SU-DHL-6 (cell line): ENCODE measurements around the gene DISP3.

ENCODE experiments used
- H2AFZ ChIP-seq: fragments of 200-600 bp; sonication (generic); 2 replicates; pipeline ENCODE4 v1.6.1; 2014; ENCODE audit warnings: low read depth, mild to moderate bottlenecking, moderate library complexity, mixed read lengths, antibody characterized with exemption, low read length; ENCODE audit not compliant: severe bottlenecking
- H3F3A ChIP-seq: fragments of 200-600 bp; shearing (Covaris generic); 2 replicates; pipeline ENCODE4 v1.6.0; 2016; ENCODE audit warnings: antibody characterized with exemption, mild to moderate bottlenecking; ENCODE audit not compliant: insufficient read depth
- H3K27ac ChIP-seq: fragments of 200-600 bp; sonication (generic); 2 replicates; pipeline ENCODE4 v1.5.1; 2016; ENCODE audit warnings: low read depth, mild to moderate bottlenecking, low read length, moderate library complexity, mixed read lengths
- H3K27me3 ChIP-seq: fragments of 200-600 bp; sonication (generic), shearing (Covaris generic); 2 replicates; pipeline ENCODE4 v1.6.0; 2014; ENCODE audit warnings: mild to moderate bottlenecking, low read length
- H3K36me3 ChIP-seq: fragments of 200-600 bp; sonication (generic); 2 replicates; pipeline ENCODE4 v1.6.1; 2014; ENCODE audit warnings: mild to moderate bottlenecking, low read length, mixed read lengths
- H3K4me2 ChIP-seq: fragments of 300-600, 200-600 bp; shearing (Covaris generic), sonication (generic); 2 replicates; pipeline ENCODE4 v1.6.0; 2014; ENCODE audit warnings: low read length, low read depth, mild to moderate bottlenecking; ENCODE audit not compliant: poor library complexity, severe bottlenecking
- H3K4me3 ChIP-seq: fragments of 200-600 bp; sonication (generic); 2 replicates; pipeline ENCODE4 v1.5.1; 2014; ENCODE audit warnings: antibody characterized with exemption, low read length, mild to moderate bottlenecking, mixed read lengths; ENCODE audit not compliant: insufficient read depth, poor library complexity, severe bottlenecking
- H3K79me2 ChIP-seq: fragments of 200-600 bp; sonication (generic); 2 replicates; pipeline ENCODE4 v1.6.1; 2014; ENCODE audit warnings: mild to moderate bottlenecking, low read length, moderate library complexity; ENCODE audit not compliant: insufficient read depth
- H3K9ac ChIP-seq: fragments of 200-600 bp; sonication (generic); 2 replicates; pipeline ENCODE4 v1.7.0; 2014; ENCODE audit warnings: mild to moderate bottlenecking, low read length
- H3K9me2 ChIP-seq: fragments of 200-600 bp; sonication (generic); replicated peaks from 2 replicates; pipeline ENCODE4 v1.6.1; 2014; ENCODE audit warnings: low read length; ENCODE audit not compliant: insufficient read depth
- H3K9me3 ChIP-seq: fragments of 200-600 bp; sonication (generic); 2 replicates; pipeline ENCODE4 v1.6.1; 2014; ENCODE audit warnings: low read length, mixed read lengths; ENCODE audit not compliant: insufficient read depth
- H4K20me1 ChIP-seq: fragments of 200-600 bp; sonication (generic); 2 replicates; pipeline ENCODE4 v1.6.1; 2014; ENCODE audit warnings: low read depth, mild to moderate bottlenecking, antibody characterized with exemption, low read length, moderate library complexity, mixed read lengths
- EZH2phosphoT487 ChIP-seq: fragments of 200-600 bp; sonication (generic), shearing (Covaris generic); conservative IDR thresholded peaks from 2 replicates; pipeline ENCODE4 v1.6.1; 2018; ENCODE audit warnings: mild to moderate bottlenecking, antibody characterized with exemption, low read length, moderate library complexity, mixed read lengths
- TF ChIP-seq, protein P1 (sequence below): fragments of 200-600 bp; sonication (generic); IDR thresholded peaks from one replicate; pipeline ENCODE4 v1.5.1; 2017; ENCODE audit warnings: antibody characterized with exemption, mild to moderate bottlenecking, low read length, moderate library complexity; ENCODE audit not compliant: insufficient read depth, poor library complexity, severe bottlenecking

Gene DISP3

GRCh38 chr1:11496551-11497080, 17.7 kb downstream of the DISP3 start:
- no peak overlapping the region for H2AFZ ChIP-seq
- no peaks in the 10 kb centered on the region for H3K79me2 ChIP-seq
- no peak overlapping the region for H3K4me2 ChIP-seq
- no peaks in the 10 kb centered on the region for H4K20me1 ChIP-seq
- H3K27me3 ChIP-seq: no peaks in the 10 kb centered on the region
- H3K36me3 ChIP-seq: no peaks in the 10 kb centered on the region
- H3K9me3 ChIP-seq: no peaks in the 10 kb centered on the region
- no peaks in the 10 kb centered on the region for H3F3A ChIP-seq
- no peak overlapping the region for H3K4me3 ChIP-seq
- no peaks in the 10 kb centered on the region for H3K9me2 ChIP-seq
- H3K27ac ChIP-seq: no peak overlapping the region
- no peak for TF ChIP-seq EZH2phosphoT487
- TF ChIP-seq, protein P1, sequence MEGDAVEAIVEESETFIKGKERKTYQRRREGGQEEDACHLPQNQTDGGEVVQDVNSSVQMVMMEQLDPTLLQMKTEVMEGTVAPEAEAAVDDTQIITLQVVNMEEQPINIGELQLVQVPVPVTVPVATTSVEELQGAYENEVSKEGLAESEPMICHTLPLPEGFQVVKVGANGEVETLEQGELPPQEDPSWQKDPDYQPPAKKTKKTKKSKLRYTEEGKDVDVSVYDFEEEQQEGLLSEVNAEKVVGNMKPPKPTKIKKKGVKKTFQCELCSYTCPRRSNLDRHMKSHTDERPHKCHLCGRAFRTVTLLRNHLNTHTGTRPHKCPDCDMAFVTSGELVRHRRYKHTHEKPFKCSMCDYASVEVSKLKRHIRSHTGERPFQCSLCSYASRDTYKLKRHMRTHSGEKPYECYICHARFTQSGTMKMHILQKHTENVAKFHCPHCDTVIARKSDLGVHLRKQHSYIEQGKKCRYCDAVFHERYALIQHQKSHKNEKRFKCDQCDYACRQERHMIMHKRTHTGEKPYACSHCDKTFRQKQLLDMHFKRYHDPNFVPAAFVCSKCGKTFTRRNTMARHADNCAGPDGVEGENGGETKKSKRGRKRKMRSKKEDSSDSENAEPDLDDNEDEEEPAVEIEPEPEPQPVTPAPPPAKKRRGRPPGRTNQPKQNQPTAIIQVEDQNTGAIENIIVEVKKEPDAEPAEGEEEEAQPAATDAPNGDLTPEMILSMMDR: no peak
- no peak overlapping the region for H3K9ac ChIP-seq

GRCh38 chr1:11498956-11499594, 20.1 kb downstream of the DISP3 start:
- Histone ChIP-seq H3F3A (no peaks in the 10 kb centered on the region), H3K9me3 (no peaks in the 10 kb centered on the region), H3K36me3 (no peaks in the 10 kb centered on the region), H3K4me2 (no peak overlapping the region), H2AFZ (no peak overlapping the region), H3K9ac (no peak overlapping the region), H3K27ac (no peak overlapping the region), H3K27me3 (no peaks in the 10 kb centered on the region), H4K20me1 (no peaks in the 10 kb centered on the region), H3K79me2 (no peaks in the 10 kb centered on the region), H3K9me2 (no peaks in the 10 kb centered on the region), H3K4me3 (no peak overlapping the region)
- TF ChIP-seq, protein P1: no peak
- TF ChIP-seq EZH2phosphoT487: no peak

DNA sequence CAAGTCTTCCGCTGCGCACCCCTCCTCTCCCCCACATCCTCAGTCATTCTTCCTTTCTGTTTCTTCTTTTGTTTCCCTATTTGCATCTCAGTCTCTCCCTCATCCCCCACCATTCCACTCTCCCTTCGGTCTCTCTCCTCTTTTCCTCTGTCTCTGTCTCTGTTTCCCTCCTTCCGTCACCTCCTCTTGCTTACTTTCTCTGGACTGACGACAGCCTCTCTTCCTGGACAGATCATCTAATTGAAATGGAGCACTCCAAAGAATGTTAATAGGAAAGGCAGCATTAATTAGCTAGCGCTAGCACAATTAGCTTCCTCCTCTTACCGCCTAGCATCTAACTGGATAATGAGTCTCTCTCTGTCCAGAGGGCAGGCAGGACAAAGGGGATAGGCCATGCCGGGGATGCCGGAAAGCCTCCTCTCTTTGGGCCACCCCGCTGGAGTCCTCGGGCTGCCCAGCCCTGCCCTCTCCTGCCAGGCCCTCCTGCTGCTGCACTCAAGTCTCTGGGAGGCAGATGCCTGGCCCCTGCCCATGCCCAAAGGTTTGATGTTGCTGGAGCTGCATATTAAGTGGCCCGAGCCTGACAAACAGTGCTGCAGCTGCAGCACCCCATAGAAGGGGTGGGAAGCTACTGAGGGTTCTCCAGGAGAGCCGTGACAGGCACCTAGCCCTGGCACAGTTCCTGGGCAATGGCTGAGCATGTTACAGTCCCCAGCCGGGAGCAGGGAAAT, 20.8 kb downstream of the DISP3 start:
- Histone ChIP-seq H3K79me2 (no peaks in the 10 kb centered on the region), H3F3A (no peaks in the 10 kb centered on the region), H3K9ac (no peak overlapping the region), H3K9me2 (no peaks in the 10 kb centered on the region), H3K27ac (no peak overlapping the region), H3K36me3 (no peaks in the 10 kb centered on the region), H3K9me3 (peaks cover under 1% of the 10 kb centered on the region; the same call in 1 of the 2 replicates), H2AFZ (no peak overlapping the region), H4K20me1 (no peaks in the 10 kb centered on the region), H3K27me3 (no peaks in the 10 kb centered on the region), H3K4me3 (no peak overlapping the region), H3K4me2 (no peak overlapping the region)
- no peak for TF ChIP-seq EZH2phosphoT487
- TF ChIP-seq, protein P1: no peak
